ENCODE measurements around the gene CADPS2. TPM values are rescaled to one million over a fixed set of nuclear protein-coding genes. Genes with fewer than 3 reads are reported as not detected.
"Not testable (repeated sequence)": the region's sequence is repeated elsewhere in the genome, so short reads cannot be mapped to it uniquely, and the experiment has no call there.

The CADPS2 gene
- total RNA-seq, 6 donors from 2014 or later = 33.3 to 74.7 (median 45.7) TPM

- peak overlapping the region in 3 of 4 donors; percentile 5 to 79 (median 32) for H3K27ac ChIP-seq
- no peaks in the 10 kb centered on the region for H3K9me3 ChIP-seq
- peaks cover 19 to 30% (median 23%) of the 10 kb centered on the region in 4 donors for H3K4me1 ChIP-seq
- no peak for TF ChIP-seq POLR2AphosphoS5 (IDR thresholded peaks at IDR 0.05)
- no peak for TF ChIP-seq EP300 (IDR thresholded peaks at IDR 0.05)
- TF ChIP-seq, protein P1, sequence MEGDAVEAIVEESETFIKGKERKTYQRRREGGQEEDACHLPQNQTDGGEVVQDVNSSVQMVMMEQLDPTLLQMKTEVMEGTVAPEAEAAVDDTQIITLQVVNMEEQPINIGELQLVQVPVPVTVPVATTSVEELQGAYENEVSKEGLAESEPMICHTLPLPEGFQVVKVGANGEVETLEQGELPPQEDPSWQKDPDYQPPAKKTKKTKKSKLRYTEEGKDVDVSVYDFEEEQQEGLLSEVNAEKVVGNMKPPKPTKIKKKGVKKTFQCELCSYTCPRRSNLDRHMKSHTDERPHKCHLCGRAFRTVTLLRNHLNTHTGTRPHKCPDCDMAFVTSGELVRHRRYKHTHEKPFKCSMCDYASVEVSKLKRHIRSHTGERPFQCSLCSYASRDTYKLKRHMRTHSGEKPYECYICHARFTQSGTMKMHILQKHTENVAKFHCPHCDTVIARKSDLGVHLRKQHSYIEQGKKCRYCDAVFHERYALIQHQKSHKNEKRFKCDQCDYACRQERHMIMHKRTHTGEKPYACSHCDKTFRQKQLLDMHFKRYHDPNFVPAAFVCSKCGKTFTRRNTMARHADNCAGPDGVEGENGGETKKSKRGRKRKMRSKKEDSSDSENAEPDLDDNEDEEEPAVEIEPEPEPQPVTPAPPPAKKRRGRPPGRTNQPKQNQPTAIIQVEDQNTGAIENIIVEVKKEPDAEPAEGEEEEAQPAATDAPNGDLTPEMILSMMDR (IDR thresholded peaks at IDR 0.05) = no peak
- H3K27me3 ChIP-seq = no peaks in the 10 kb centered on the region
- H3K4me3 ChIP-seq = no peak overlapping the region
- ATAC-seq (ENCODE audit: low FRiP score in 2 of 2) (no peak), DNase-seq (no peak)
- 49 to 76% methylated on average over 3 of the region's 3 CpGs for WGBS, 2 donors
- no peaks in the 10 kb centered on the region for H3K36me3 ChIP-seq
Observed at GRCh38 chr7:122844191-122844988, 41.9 kb downstream of the CADPS2 start.

- Histone ChIP-seq H3K27me3 (no peaks in the 10 kb centered on the region), H3K36me3 (no peaks in the 10 kb centered on the region), H3K9me3 (no peaks in the 10 kb centered on the region), H3K4me3 (no peak overlapping the region), H3K4me1 (peaks cover 15 to 26% (median 22%) of the 10 kb centered on the region in 4 donors), H3K27ac (peak overlapping the region in 1 of 4 donors; percentile 79)
- DNase-seq (no peak), ATAC-seq (ENCODE audit: low FRiP score in 2 of 2) (no peak)
- WGBS, 2 donors = 51 to 78% methylated on average over 1 of the region's 1 CpG
- no peak for TF ChIP-seq POLR2AphosphoS5 (IDR thresholded peaks at IDR 0.05)
- no peak for TF ChIP-seq EP300 (IDR thresholded peaks at IDR 0.05)
- TF ChIP-seq POLR2A (IDR thresholded peaks at IDR 0.05) = no peak
- TF ChIP-seq, protein P1 (IDR thresholded peaks at IDR 0.05) = no peak
Observed at GRCh38 chr7:122842971-122843370, 43.3 kb downstream of the CADPS2 start.

DNA sequence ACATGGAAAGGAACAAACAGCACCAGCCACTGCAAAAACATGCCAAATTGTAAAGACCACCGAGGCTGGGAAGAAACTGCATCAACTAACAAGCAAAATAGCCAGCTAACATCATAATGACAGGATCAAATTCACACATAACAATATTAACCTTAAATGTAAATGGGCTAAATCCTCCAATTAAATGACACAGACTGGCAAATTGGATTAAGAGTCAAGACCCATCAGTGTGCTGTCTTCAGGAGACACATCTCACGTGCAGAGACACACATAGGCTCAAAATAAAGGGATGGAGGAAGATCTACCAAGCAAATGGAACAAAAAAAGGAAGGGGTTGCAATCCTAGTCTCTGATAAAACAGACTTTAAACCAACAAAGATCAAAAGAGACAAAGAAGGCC is 50.0 kb downstream of the CADPS2 start:
- not testable (repeated sequence) for H3K27me3 ChIP-seq; H3K27ac ChIP-seq; H3K4me1 ChIP-seq; H3K4me3 ChIP-seq; H3K36me3 ChIP-seq; H3K9me3 ChIP-seq; ATAC-seq (ENCODE audit: low FRiP score in 2 of 2); DNase-seq
- 90 to 92% methylated on average over 2 of the region's 2 CpGs for WGBS, 2 donors

GRCh38 chr7:122834571-122834942 is 51.7 kb downstream of the CADPS2 start:
- not testable (repeated sequence) for H3K9me3 ChIP-seq; H3K27me3 ChIP-seq; H3K36me3 ChIP-seq; H3K4me1 ChIP-seq; ATAC-seq (ENCODE audit: low FRiP score in 2 of 2)
- WGBS, 2 donors = 39 to 63% methylated on average over 6 to 9 of the region's 9 CpGs
- Histone ChIP-seq H3K4me3 (peak overlapping the region in 3 of 4 donors; percentile 23 to 38 (median 28)), H3K27ac (peak overlapping the region in 2 of 4 donors; percentile 43 to 52)
- DNase-seq = peak; percentile 64 to 78

GRCh38 chr7:122833888-122834570 is 52.2 kb downstream of the CADPS2 start:
- H3K4me1 ChIP-seq = no peaks in the 10 kb centered on the region
- TF ChIP-seq, protein P1 (IDR thresholded peaks at IDR 0.05) = no peak
- TF ChIP-seq EP300 (IDR thresholded peaks at IDR 0.05) (no peak), POLR2AphosphoS5 (IDR thresholded peaks at IDR 0.05) (no peak), POLR2A (IDR thresholded peaks at IDR 0.05) (no peak)
- peak overlapping the region in 3 of 4 donors; percentile 23 to 38 (median 28) for H3K4me3 ChIP-seq
- ATAC-seq (ENCODE audit: low FRiP score in 2 of 2) (no peak), DNase-seq (peak in 1 of 2 donors; percentile 21)
- no peaks in the 10 kb centered on the region for H3K36me3 ChIP-seq
- H3K27me3 ChIP-seq = no peaks in the 10 kb centered on the region
- no peaks in the 10 kb centered on the region for H3K9me3 ChIP-seq
- 80 to 87% methylated on average over 9 to 10 of the region's 10 CpGs for WGBS, 2 donors
- peak overlapping the region in 2 of 4 donors; percentile 43 to 52 for H3K27ac ChIP-seq
